NCI-H2227 (cell line): ENCODE measurements around the gene ZNF783.
"Not testable (repeated sequence)": the region's sequence is repeated elsewhere in the genome, so short reads cannot be mapped to it uniquely, and the experiment has no call there.

ENCODE experiments used
- DNase-seq: peaks from one replicate; lab custom pipeline; 2025; ENCODE audit not compliant: unreplicated experiment; lab: John Stamatoyannopoulos, UW

ZNF783 gene

GRCh38 chr7:149261829-149262617 is at the start of gene ZNF783:
ZNF783 (plus strand) TSS chr7:149262196; CDS start chr7:149262334, 138 bp downstream.
- DNase-seq: peak; percentile 93

DNA sequence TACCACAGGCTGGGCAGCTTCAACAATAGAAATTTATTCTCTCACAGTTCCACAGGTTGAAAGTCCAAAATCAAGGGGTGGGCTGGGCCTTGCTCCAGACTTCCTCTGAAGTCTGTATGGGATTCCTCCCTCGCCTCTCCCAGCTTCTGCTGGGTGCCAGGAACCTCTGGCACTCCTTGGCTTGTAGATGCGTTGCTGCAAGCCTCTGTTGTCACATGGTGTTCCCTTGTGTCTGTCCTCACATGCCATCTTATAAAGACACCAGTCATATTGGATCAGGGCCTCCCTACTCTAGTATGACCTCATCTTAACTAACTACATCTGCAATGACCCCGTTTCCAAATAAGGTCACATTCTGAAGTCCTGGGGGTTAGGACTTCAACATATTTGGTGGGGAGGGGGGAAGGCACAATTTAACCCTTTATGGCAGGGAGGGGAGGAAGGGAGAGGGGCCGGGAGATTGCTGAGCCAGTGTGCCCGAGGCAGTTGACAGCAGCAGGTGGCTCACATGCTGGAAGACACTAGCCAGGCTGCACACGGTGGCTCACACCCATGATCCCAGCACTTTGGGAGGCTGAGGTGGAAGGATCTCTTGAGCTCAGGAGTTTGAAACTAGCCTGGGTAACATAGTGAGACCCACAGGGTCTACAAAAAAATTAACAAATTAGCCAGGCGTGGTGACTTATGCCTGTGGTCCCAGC is 47.8 kb upstream of the ZNF783 start:
- DNase-seq: no peak

- no peak for DNase-seq
Measured at GRCh38 chr7:149216402-149216801, 45.6 kb upstream of the ZNF783 start.

GRCh38 chr7:149217570-149217969 is 44.4 kb upstream of the ZNF783 start:
- DNase-seq: no peak

DNA sequence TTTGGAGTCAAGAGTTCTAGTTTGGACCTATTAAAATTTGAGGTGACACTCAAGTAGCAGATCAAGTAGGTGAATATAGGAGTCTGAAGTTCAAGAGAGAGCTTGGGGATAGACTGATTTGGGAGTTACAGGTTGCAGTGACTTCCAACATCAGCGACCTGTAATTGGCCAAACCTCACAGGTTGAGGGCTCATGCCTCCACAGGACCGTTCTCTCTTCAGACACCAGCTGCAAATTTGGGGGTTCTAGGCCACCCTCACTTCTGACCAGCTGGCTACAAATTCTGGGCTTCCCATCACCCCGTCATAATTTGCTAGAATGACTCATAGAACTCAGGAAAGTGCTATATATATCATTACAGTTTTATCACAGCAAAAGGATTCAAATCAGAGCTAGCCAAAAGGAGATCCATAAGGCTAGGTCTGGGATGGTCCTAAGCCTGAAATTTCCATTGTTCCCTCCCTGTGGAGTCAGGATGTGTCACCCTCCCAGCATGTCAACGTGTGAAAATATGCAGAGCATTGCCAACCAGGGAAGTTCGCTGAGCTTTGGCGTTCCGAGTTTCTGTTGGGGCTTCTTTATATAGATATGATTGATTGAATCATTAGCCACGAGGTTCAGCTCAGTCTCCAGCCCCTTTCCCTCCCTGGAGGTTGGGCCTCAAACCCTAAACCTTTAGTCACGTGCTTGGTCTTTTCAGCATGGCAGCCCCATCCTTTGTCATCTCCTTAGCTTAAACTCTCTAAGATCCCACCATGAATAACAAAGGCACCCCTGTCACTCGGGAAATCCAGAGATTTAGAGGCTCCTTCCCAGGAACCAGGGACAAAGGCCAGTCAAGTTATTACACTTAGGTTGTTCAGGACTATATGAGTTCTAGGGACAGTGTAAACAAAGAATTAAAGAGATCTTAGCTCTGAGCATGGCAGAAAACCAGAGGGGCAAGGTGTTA is 43.3 kb upstream of the ZNF783 start:
- no peak for DNase-seq

GRCh38 chr7:149220534-149220933 is 41.5 kb upstream of the ZNF783 start:
- DNase-seq: no peak

DNA sequence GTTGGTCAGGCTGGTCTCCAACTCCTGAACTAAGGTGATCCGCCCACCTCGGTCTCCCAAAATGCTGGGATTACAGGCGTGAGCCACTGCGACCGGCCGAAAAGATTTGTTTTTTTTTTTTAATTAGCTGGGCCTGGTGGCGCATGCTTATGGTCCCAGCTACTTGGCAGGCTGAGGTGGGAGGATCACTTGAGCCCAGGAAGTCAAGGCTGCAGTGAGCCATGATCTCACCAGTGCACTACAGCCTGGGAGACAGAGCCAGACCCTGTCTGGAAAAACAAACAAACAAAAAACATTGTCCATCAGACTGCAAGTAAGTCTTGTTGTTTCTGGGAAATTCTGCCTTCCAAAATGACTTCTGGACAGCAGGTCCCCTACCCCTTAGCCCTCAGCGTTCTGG is 38.8 kb upstream of the ZNF783 start:
- DNase-seq: no peak

GRCh38 chr7:149223761-149224160 is 38.2 kb upstream of the ZNF783 start:
- DNase-seq: no peak

DNA sequence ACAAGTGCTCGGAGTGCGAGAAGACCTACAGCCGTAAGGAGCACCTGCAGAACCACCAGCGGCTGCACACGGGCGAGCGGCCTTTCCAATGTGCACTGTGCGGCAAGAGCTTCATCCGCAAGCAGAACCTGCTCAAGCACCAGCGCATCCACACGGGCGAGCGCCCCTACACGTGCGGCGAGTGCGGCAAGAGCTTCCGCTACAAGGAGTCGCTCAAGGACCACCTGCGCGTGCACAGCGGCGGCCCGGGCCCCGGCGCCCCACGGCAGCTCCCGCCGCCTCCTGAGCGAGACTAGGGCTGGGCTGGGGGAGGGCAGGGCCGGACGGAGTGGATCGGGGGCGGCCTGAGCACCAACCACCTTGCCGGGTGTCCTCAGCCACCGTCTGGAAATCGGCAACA is 37.6 kb upstream of the ZNF783 start:
- DNase-seq: no peak

- no peak for DNase-seq
Measured at GRCh38 chr7:149225106-149225505, 36.9 kb upstream of the ZNF783 start.

DNA sequence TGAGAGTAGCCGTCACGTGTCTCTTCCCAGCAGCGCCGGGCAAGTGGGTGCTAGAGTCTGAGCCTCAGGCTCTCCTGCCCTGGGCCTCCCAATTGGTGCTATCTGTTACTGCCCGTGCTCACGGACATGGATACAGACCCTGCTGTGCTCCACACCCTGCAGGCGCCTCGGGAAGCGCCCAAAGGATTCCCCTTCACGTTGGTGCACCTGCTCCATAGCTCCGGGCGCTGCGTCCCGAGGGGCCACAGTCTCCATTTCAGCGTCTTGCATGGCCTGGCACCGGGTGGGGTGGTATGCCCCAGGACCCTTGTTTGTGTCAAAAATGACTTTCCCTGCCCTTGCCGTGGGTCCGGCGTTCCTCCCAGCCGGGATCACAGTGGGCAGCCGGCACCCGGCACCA is 36.3 kb upstream of the ZNF783 start:
- DNase-seq: no peak

- not testable (repeated sequence) for DNase-seq
Measured at GRCh38 chr7:149226366-149226765, 35.6 kb upstream of the ZNF783 start.

GRCh38 chr7:149226840-149227494 is 35.0 kb upstream of the ZNF783 start:
- DNase-seq: no peak

DNA sequence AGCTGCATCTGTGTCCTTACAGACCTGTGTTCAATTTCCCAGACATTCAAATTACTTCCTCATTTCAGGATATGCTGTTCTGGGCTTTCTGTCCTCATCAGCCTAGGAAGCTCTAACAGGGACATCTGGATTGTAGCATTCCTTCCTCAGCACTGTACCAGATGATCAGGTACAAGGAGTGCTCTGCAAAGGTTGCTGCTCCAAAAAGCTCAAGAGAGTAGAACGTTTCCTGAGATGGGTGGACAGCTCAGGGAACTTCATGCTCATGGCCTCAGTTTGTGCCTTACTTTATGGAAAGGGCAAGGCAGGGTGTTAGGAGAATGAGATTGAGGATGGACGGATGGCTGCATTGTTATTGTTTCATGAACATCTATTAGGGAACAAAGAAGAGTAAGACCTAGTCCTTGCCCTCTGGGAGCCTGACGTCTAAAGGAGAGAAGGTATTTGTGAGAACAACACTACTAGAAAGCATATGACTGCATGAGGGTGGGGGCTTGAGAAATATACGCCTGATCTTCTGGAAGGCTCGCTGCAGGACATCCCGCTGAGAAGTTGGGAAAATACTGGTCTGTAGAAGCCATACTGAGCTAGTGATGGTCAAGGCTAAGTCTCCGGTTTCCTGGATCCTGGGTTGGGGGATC is 33.0 kb upstream of the ZNF783 start:
- DNase-seq: no peak

DNA sequence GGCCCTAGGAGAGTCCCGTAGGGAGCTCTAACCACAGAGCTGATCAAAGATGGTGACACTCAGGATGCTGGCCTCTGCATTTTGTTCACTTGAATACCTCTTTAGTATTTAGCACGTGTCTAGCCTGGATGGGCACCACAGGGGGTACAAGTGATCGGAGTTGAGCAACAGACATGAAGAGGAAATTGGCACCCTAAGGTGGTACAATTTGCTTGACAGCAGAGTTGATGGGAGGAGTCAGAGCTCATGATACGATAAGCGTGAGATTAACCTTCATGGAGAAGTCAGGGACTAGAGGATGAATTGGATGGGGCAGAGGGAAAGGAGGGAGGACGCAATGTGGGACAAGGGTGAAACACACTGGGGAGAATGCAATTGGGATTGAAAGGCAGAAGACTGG is 32.5 kb upstream of the ZNF783 start:
- DNase-seq: peak; percentile 33

GRCh38 chr7:149232362-149232761 is 29.6 kb upstream of the ZNF783 start:
- DNase-seq: no peak

DNA sequence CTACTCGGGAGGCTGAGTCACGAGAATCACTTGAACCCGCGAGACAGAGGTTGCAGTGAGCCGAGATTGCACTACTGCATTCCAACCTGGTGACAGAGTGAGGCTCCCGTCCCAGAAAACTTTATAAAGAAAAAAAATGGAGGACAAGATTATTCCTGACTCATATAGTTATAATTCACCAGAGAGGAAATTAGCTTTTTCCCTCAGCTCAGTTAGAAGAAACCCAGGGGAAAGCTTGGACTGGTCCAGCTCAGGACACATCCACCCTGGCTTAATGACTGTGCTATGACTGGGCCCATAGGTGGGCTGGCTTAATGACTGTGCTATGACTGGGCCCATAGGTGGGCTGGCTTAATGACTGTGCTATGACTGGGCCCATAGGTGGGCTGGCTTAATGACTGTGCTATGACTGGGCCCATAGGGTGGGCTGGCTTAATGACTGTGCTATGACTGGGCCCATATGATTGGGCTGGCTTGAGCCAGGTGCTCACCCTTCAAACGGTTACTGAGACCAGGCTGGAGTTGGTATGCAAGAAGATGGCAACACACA is 28.3 kb upstream of the ZNF783 start:
- not testable (repeated sequence) for DNase-seq

DNA sequence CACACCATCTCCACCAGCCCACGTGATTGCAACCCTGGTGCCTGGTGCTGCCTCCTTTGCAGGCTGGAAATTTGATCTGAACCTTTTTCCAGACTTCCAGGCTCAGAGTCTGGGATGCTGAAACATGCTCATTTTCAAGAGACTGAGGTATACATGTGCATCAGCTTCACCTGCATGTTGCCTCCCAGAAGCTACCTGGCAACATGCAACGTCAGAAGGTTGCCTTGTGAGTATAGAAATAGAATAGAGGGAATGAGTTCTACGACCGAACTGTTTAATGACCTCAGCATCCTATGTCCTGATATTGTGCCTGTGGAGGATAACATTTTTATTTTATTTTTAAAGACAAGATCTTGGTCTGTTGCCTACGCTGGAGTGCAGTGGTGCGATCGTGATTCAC is 24.5 kb upstream of the ZNF783 start:
- DNase-seq: no peak

DNA sequence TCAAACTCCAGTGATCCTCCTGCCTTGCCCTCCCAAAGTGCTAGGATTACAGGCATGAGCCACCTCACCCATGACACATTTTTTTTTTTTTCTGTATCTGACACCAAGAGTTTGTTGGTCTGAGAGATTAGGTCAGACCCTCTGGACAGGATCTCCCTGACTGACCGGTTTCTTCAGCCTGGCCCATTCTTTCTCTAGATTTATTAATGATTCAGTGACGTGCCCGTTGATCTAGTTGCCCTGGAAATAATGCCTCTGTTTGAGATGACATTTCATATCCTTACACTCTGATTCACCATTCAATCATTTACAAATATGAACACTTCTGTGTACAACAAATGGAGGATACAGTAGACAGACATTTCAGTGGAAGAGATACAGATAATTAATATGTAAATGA is 23.9 kb upstream of the ZNF783 start:
- no peak for DNase-seq
